OCI-LY3 (cell line): ENCODE results near the gene SRP68.

Experiments used
- CTCF ChIP-seq: fragments of 200-600, 300-600 bp; sonication (generic); IDR thresholded peaks from 2 replicates; pipeline ENCODE4 v1.5.1; 2014; ENCODE audit warnings: antibody characterized with exemption, low read length, low read depth
- EZH2phosphoT487 ChIP-seq: fragments of 200-600 bp; shearing (Covaris generic); IDR thresholded peaks from 2 replicates; pipeline ENCODE4 v1.6.1; 2018; ENCODE audit warnings: antibody characterized with exemption, mixed run types, low read depth

DNA sequence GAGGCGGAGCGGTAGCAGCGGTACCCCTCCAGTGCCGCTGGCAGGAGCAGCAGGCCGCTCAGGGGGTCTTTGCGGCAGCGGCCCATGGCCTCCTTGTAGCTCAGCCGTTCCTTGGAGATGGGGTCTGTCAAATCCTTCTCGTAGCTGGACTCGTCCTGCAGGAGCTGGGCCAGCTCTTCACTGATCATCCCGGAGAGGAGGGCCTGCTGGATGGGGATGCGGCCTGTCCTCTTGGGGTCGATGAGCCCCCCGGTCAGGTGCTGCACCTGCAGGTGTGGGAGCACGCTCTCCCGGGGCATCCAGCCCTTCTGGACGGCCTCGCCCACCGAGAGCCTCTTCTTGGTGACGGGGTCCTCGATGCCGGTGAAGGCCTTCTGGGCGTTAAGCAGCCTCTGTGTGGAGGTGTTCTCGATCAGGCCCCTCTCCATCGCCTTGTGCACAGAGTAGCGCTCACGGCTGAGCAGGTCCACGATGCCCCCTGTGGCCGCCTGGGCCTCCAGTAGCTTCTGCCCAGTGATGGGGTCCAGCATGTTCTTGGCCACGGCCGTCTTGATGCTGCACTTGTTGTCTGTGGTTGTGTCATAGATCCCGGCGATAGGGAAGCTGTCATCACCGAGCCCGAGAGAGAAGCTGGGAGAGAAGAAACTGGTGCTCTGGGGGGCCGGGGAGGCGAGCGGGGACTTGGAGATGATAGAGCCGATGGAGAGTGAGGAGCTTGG is 65.0 kb downstream of the SRP68 start:
- TF ChIP-seq CTCF, result no peak
- no peak for TF ChIP-seq EZH2phosphoT487
